Ovary (tissue), 9 donors: ENCODE data around the gene NELL2. TPM values are rescaled to one million over a fixed set of nuclear protein-coding genes. Genes with fewer than 3 reads are reported as not detected.

Source experiments
- DNase-seq, 5 donors: peaks; one replicate each; pipeline ENCODE4 v3.0.0-alpha.2; 2019 to 2020
- H3K27ac ChIP-seq, 2 donors: fragments of 200-600 bp; one replicate each; pipeline versions ENCODE4 v1.5.1 to v1.8.0; 2019 to 2022
- H3K27me3 ChIP-seq: fragments of 200-600 bp; one replicate; pipeline ENCODE4 v1.8.0; 2022
- H3K36me3 ChIP-seq: fragments of 200-600 bp; sonication (generic); one replicate; pipeline ENCODE4 v1.5.1; 2019
- H3K4me1 ChIP-seq: one replicate; pipeline ENCODE4 v1.8.1; 2013; ENCODE audit warnings: mild to moderate bottlenecking, moderate library complexity; ENCODE audit not compliant: insufficient read depth
- H3K4me3 ChIP-seq: fragments of 200-600 bp; sonication (generic); one replicate; pipeline ENCODE4 v1.5.1; 2017
- H3K9me3 ChIP-seq, 2 donors: fragments of 200-600 bp in 1 of 2; sonication (generic) in 1 of 2; one replicate each; pipeline versions ENCODE4 v1.5.1 to v1.8.1; 2013 to 2019; ENCODE audit warnings: mild to moderate bottlenecking in 1 of 2, moderate library complexity in 1 of 2
- EP300 ChIP-seq: sonication (generic); formaldehyde crosslinking; IDR thresholded peaks from one replicate; pipeline ENCODE4 v1.6.1; 2017; ENCODE audit warnings: antibody characterized with exemption
- POLR2A ChIP-seq: fragments of 450-650 bp; IDR thresholded peaks from one replicate; pipeline ENCODE4 v1.6.1; 2017; ENCODE audit warnings: antibody characterized with exemption, mild to moderate bottlenecking, moderate library complexity
- WGBS, 3 donors: extraction: QIAGEN DNeasy Blood & Tissue Kit in 1 of 3; methylation state at CpG; one replicate each; pipeline versions ENCODE4 v1.1.5 to v1.1.7; 2013 to 2017; 5-methylcytosine and 5-hydroxymethylcytosine counted together
- intact Hi-C, 4 donors: fragments of 100-400 bp; cut with DNase I; formaldehyde crosslinking; loops; one replicate each; pipeline versions ENCODE4 v1.11.0 to v1.15.1; 2022 to 2023
- polyA plus RNA-seq, 2 donors: library from polyadenylated mRNA; stranded (reverse); fragments of 200-250 nt in 1 of 2; fragments of 350-450 nt in 1 of 2; fragmentation: Illumina TruSeq in 1 of 2; extraction: RNeasy Lipid Tissue Mini Kit (QIAGEN cat#74804) in 1 of 2; gene quantifications; one replicate each; pipeline ENCODE4 v1.2.3, GENCODE V29; 2013 to 2014
- total RNA-seq, 7 donors: library from RNA; depleted of rRNA in 2 of 7; stranded (reverse); fragments of >200 nt in 2 of 7; fragmentation: NEBNext Ultra II Directional in 3 of 7; extraction: Animal tissue kit (Norgen Biotek cat#: 25700) in 3 of 7; gene quantifications; one replicate each; pipeline versions ENCODE4 v1.1.0 to v1.2.4, GENCODE V29; 2016 to 2023
- TF ChIP-seq, protein P1 (sequence below), 3 donors: fragments of 450-650 bp in 2 of 3; fragments of 200-600 bp in 1 of 3; IDR thresholded peaks; one replicate each; pipeline versions ENCODE4 v1.5.1 to v1.8.0; 2016 to 2022; ENCODE audit warnings: antibody characterized with exemption in 3 of 3, mild to moderate bottlenecking in 1 of 3
- donor health status: DM: no; HTN: no; CAD: no; lungs with moderate emphysema.
- donor health status: DM: no; HTN: no; CAD: no.
- donor health status: Bipolar disorder and iron deficiency.
- donor health status: DM: yes; HTN: yes; CAD: no.
- donor health status: DM: no; HTN: no; CAD: no.
- donor health status: DM: yes; HTN: yes; CAD: no.

NELL2 gene
- total and polyA plus RNA-seq, 9 donors, result 0.15 to 114 (median 1.7) TPM

DNA sequence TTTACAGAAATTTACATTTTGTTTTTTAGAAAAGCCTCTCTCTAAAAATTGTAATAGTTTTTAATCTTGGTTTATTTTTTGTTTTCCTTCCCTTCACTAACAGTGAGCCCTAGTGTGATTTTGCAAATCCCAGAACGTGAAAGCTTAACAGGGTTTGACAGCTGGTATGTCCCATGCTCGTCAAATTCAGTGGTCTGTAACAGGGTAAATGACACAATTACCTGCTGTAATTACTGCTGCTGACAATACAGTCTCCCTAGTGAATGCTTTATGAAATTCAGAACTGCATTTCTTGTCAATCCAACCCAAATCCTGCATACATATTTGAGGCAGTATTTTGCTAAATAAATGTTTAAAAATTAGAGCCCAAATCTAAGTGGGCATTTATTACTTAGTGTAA lies 249.2 kb downstream of the NELL2 start:
- no peak for DNase-seq
- H3K36me3 ChIP-seq, result no peaks in the 10 kb centered on the region
- no peak for TF ChIP-seq POLR2A
- TF ChIP-seq, protein P1, sequence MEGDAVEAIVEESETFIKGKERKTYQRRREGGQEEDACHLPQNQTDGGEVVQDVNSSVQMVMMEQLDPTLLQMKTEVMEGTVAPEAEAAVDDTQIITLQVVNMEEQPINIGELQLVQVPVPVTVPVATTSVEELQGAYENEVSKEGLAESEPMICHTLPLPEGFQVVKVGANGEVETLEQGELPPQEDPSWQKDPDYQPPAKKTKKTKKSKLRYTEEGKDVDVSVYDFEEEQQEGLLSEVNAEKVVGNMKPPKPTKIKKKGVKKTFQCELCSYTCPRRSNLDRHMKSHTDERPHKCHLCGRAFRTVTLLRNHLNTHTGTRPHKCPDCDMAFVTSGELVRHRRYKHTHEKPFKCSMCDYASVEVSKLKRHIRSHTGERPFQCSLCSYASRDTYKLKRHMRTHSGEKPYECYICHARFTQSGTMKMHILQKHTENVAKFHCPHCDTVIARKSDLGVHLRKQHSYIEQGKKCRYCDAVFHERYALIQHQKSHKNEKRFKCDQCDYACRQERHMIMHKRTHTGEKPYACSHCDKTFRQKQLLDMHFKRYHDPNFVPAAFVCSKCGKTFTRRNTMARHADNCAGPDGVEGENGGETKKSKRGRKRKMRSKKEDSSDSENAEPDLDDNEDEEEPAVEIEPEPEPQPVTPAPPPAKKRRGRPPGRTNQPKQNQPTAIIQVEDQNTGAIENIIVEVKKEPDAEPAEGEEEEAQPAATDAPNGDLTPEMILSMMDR (IDR thresholded peaks at IDR 0.05), result no peak
- TF ChIP-seq EP300, result no peak
- intact Hi-C loops, result no loop called here
- no peak overlapping the region for H3K4me3 ChIP-seq
- no peaks in the 10 kb centered on the region for H3K9me3 ChIP-seq
- 43 to 68% (median 45%) methylated on average over 2 of the region's 2 CpGs for WGBS, 3 donors
- no peaks in the 10 kb centered on the region for H3K4me1 ChIP-seq
- no peak overlapping the region for H3K27ac ChIP-seq
- H3K27me3 ChIP-seq, result no peaks in the 10 kb centered on the region

DNA sequence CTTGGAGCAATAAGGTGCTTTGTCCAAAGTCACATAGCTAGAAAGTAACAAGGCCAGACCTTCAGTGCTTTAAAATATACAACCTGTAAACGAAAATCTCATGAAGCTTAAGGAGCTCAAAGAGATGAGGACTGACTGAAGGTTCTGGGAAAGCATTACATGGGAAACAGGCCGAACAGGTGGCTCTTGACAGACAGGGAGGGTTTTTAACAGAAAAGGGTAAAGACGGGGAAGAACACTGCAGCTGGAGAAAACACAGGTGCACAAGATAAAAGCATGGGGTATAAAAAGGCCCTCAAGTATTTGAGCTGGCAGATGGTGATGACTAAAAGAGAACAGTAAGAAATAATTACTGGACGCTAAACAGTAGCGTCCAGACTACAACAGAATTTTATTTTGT lies 257.2 kb downstream of the NELL2 start:
- Histone ChIP-seq H3K27me3 (no peaks in the 10 kb centered on the region), H3K4me1 (no peaks in the 10 kb centered on the region)
- no peak for DNase-seq

DNA sequence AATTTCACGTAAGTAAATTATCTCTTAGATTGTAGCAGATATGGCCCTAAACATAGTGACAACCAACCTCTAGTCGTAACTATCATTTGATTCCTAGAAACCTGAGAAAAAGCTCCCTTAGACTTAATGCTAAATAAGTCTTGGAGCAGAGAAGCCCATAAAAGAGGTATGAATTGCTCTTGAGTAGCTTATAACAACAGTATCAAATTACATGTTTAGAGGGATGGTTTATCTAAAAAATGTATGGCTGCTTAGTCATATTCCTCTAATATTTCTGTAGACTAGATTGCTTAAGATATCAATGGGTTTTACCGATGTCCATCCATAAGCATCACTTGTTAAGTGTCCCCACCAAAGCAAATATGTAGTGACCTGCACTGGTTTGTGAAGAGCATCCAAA lies 259.7 kb downstream of the NELL2 start:
- Histone ChIP-seq H3K4me1 (no peaks in the 10 kb centered on the region), H3K9me3 (no peaks in the 10 kb centered on the region), H3K27ac (no peak overlapping the region), H3K4me3 (no peak overlapping the region), H3K36me3 (no peaks in the 10 kb centered on the region), H3K27me3 (no peaks in the 10 kb centered on the region)
- no peak for TF ChIP-seq EP300
- no peak for TF ChIP-seq POLR2A
- TF ChIP-seq, protein P1 (IDR thresholded peaks at IDR 0.05), result no peak
- no peak for DNase-seq
- intact Hi-C loops, result no loop called here
- WGBS, 3 donors, result 40 to 77% (median 72%) methylated on average over 3 of the region's 3 CpGs

More for the DNA sequence above, 257.2 kb downstream of the NELL2 start:
- 59 to 68% (median 67%) methylated on average over 5 of the region's 5 CpGs for WGBS, 3 donors
- no peak overlapping the region for H3K4me3 ChIP-seq
- H3K27ac ChIP-seq, result no peak overlapping the region
- no peaks in the 10 kb centered on the region for H3K9me3 ChIP-seq
- intact Hi-C loops, result no loop called here
- H3K36me3 ChIP-seq, result no peaks in the 10 kb centered on the region
- TF ChIP-seq EP300, result no peak
- TF ChIP-seq, protein P1 (IDR thresholded peaks at IDR 0.05), result no peak
- TF ChIP-seq POLR2A, result no peak

DNA sequence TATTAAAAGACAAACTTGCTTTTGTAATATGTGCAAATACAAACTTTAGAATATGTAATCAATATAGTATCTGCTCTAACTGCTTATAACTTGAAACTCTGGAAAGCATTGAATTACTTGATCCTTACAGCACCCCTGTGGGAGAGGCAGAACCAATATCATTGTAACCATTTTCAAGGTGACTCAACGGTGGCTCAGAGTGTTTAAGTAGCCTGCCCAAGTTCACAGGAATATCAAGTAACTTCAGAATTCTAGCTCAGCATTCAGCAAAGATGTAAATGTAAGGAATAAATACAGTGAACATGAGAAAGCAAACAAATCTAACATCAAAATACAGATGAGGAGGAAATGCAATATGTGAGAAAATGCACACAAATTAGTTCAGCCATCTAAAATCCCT lies 264.6 kb downstream of the NELL2 start:
- H3K36me3 ChIP-seq, result no peaks in the 10 kb centered on the region
- no peak for DNase-seq
- TF ChIP-seq EP300, result no peak
- TF ChIP-seq POLR2A, result no peak
- TF ChIP-seq, protein P1 (IDR thresholded peaks at IDR 0.05), result no peak
- no peaks in the 10 kb centered on the region for H3K9me3 ChIP-seq
- no peaks in the 10 kb centered on the region for H3K27me3 ChIP-seq
- no peaks in the 10 kb centered on the region for H3K4me1 ChIP-seq
- H3K27ac ChIP-seq, result no peak overlapping the region
- intact Hi-C loops, result no loop called here
- no peak overlapping the region for H3K4me3 ChIP-seq
- WGBS, 3 donors, result 29 to 39% (median 33%) methylated on average over 1 of the region's 1 CpG

DNA sequence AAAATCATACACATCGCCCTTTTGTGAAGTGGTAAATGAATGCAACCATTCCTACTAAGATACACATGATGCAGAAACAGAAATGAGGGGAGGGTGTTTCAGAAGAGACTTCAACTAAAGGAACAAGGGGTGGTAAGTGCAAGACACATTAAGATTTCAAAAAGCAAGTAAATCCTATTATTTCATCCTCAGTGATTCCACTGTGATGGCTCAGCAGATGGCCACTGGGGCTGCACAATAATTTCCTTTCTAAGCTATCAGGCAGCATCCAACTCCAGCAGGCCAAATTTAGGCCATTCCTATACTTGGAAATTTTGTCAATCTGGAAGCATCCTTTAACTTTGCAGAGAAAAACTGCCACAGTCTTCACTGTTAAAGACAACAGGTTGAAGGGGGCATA lies 272.4 kb downstream of the NELL2 start:
- no peak overlapping the region for H3K4me3 ChIP-seq
- no peaks in the 10 kb centered on the region for H3K36me3 ChIP-seq
- TF ChIP-seq EP300 (no peak), POLR2A (no peak)
- intact Hi-C loops, result no loop called here
- no peaks in the 10 kb centered on the region for H3K9me3 ChIP-seq
- H3K27ac ChIP-seq, result no peak overlapping the region
- no peaks in the 10 kb centered on the region for H3K4me1 ChIP-seq
- 82 to 92% (median 90%) methylated on average over 1 of the region's 1 CpG for WGBS, 3 donors
- DNase-seq, result no peak
- H3K27me3 ChIP-seq, result no peaks in the 10 kb centered on the region
